Vagina (tissue), 2 donors: ENCODE results near the gene AKAP13. TPM values are rescaled to one million over a fixed set of nuclear protein-coding genes. Genes with fewer than 3 reads are reported as not detected.

ENCODE experiments used
- DNase-seq, 2 donors: peaks; one replicate each; pipeline ENCODE4 v3.0.0-alpha.2; 2017; ENCODE audit errors: extremely low spot score in 2 of 2
- H3K27ac ChIP-seq: fragments of 200-600 bp; sonication (generic); one replicate; pipeline ENCODE4 v1.5.1; 2019
- H3K27me3 ChIP-seq: fragments of 200-600 bp; sonication (generic); one replicate; pipeline ENCODE4 v1.5.1; 2019
- H3K36me3 ChIP-seq, 2 donors: fragments of 200-600 bp; sonication (generic); one replicate each; pipeline ENCODE4 v1.5.1; 2017 to 2019
- H3K4me1 ChIP-seq: fragments of 200-600 bp; sonication (generic); one replicate; pipeline ENCODE4 v1.5.1; 2019
- H3K4me3 ChIP-seq, 2 donors: fragments of 200-600 bp; sonication (generic); 1 replicate in 1 of 2; 2 replicates in 1 of 2; pipeline ENCODE4 v1.5.1; 2016 to 2019
- H3K9me3 ChIP-seq: fragments of 200-600 bp; sonication (generic); one replicate; pipeline ENCODE4 v1.5.1; 2019
- POLR2A ChIP-seq, 2 donors: fragments of 450-650 bp; IDR thresholded peaks; one replicate each; pipeline ENCODE4 v1.6.1; 2017; ENCODE audit warnings: antibody characterized with exemption in 2 of 2, mild to moderate bottlenecking in 2 of 2, moderate library complexity in 2 of 2
- POLR2AphosphoS5 ChIP-seq, 2 donors: sonication (generic); formaldehyde crosslinking; IDR thresholded peaks; one replicate each; pipeline ENCODE4 v1.9.0; 2017; ENCODE audit warnings: antibody characterized with exemption in 2 of 2, mild to moderate bottlenecking in 2 of 2, low read depth in 1 of 2; ENCODE audit not compliant: insufficient read depth in 1 of 2
- intact Hi-C: fragments of 100-400 bp; cut with DNase I; formaldehyde crosslinking; loops from one replicate; pipeline ENCODE4 v1.15.1; 2023
- total RNA-seq: library from RNA; depleted of rRNA; stranded (reverse); fragments of >200 nt; gene quantifications from one replicate; pipeline ENCODE4 v1.2.3, GENCODE V29; 2016
- TF ChIP-seq, protein P1 (sequence below), 3 experiments: fragments of 450-650 bp in 2 of 3; fragments of 200-600 bp in 1 of 3; sonication (generic) in 1 of 3; IDR thresholded peaks; one replicate each; pipeline ENCODE4 v1.5.1; 2017 to 2019; ENCODE audit warnings: antibody characterized with exemption in 3 of 3, mild to moderate bottlenecking in 2 of 3, moderate library complexity in 2 of 3

The AKAP13 gene
- total RNA-seq, 1 donor from 2014 or later = 177 TPM

DNA sequence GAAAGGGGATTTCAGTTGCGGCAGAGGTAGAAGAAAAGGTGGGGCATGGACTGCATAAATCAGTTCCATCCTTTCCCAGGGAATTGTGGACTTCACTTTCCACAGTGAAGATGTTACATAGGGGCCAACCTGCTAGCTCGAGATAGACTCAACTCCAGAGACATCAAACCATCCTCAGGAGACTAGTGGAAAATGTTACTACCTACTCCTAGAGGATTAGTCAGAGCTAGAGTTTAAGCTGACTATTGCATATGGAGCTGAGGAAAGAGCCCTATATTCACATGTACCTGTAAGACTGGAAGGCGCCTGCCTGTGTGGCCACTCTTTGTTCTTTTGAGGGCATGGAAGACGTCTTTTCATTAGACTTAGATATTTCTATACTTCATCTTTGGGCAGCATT lies 345.2 kb downstream of the AKAP13 start:
- peaks cover 46% of the 10 kb centered on the region for H3K4me1 ChIP-seq
- intact Hi-C loops = no loop called here

DNA sequence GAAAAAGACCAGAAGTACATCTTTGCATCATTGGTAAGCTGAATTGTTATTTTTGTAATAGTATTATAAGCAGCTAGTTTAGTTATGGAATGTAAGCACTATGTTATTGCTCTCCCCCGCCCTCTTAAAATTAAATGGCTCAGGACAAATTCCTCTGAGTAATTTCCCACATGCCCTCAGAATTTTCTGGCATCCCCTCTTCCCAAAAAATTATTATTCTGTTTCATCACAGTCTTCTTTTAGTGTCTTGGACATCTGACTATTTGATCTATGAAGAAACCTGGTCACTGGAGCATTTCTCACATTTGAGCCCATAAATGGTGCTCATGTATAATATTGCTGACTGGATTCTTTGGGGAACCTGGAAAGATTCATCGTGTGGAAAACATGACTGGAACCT lies 346.1 kb downstream of the AKAP13 start:
- no peak for DNase-seq
- no peak overlapping the region for H3K4me3 ChIP-seq
- peak; percentile 34 to 38 for TF ChIP-seq POLR2AphosphoS5 (IDR thresholded peaks at IDR 0.05; ENCODE audit: insufficient read depth in 1 of 2, low read depth in 1 of 2)
- TF ChIP-seq, protein P1, sequence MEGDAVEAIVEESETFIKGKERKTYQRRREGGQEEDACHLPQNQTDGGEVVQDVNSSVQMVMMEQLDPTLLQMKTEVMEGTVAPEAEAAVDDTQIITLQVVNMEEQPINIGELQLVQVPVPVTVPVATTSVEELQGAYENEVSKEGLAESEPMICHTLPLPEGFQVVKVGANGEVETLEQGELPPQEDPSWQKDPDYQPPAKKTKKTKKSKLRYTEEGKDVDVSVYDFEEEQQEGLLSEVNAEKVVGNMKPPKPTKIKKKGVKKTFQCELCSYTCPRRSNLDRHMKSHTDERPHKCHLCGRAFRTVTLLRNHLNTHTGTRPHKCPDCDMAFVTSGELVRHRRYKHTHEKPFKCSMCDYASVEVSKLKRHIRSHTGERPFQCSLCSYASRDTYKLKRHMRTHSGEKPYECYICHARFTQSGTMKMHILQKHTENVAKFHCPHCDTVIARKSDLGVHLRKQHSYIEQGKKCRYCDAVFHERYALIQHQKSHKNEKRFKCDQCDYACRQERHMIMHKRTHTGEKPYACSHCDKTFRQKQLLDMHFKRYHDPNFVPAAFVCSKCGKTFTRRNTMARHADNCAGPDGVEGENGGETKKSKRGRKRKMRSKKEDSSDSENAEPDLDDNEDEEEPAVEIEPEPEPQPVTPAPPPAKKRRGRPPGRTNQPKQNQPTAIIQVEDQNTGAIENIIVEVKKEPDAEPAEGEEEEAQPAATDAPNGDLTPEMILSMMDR (IDR thresholded peaks at IDR 0.05) = no peak
- H3K9me3 ChIP-seq = no peaks in the 10 kb centered on the region
- peak overlapping the region; percentile 77 for H3K27ac ChIP-seq
- peaks cover 46% of the 10 kb centered on the region for H3K4me1 ChIP-seq
- no peaks in the 10 kb centered on the region for H3K27me3 ChIP-seq
- intact Hi-C loops = no loop called here
- peaks cover 6 to 63% of the 10 kb centered on the region in 2 donors for H3K36me3 ChIP-seq

More for the DNA sequence above, 345.2 kb downstream of the AKAP13 start:
- no peak overlapping the region for H3K4me3 ChIP-seq
- peak overlapping the region; percentile 77 for H3K27ac ChIP-seq
- no peak for DNase-seq
- TF ChIP-seq, protein P1 (IDR thresholded peaks at IDR 0.05) = no peak
- TF ChIP-seq POLR2A (IDR thresholded peaks at IDR 0.05) = no peak
- TF ChIP-seq POLR2AphosphoS5 (IDR thresholded peaks at IDR 0.05; ENCODE audit: insufficient read depth in 1 of 2, low read depth in 1 of 2) = no peak
- no peaks in the 10 kb centered on the region for H3K27me3 ChIP-seq
- peaks cover 6 to 62% of the 10 kb centered on the region in 2 donors for H3K36me3 ChIP-seq
- H3K9me3 ChIP-seq = no peaks in the 10 kb centered on the region

DNA sequence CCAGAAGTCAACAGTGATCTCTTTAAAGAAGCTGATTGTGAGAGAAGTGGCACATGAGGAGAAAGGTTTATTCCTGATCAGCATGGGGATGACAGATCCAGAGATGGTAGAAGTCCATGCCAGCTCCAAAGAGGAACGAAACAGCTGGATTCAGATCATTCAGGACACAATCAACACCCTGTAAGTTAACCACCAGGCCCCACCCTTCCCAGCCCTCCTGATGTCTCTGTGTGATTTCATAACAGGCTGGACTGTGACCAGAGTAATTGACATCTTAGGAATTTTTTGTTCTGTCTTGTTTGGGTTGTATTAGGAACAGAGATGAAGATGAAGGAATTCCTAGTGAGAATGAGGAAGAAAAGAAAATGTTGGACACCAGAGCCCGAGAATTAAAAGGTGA lies 346.7 kb downstream of the AKAP13 start:
- Histone ChIP-seq H3K27ac (peak overlapping the region; percentile 77), H3K4me3 (no peak overlapping the region), H3K9me3 (no peaks in the 10 kb centered on the region), H3K36me3 (peaks cover 7 to 65% of the 10 kb centered on the region in 2 donors), H3K27me3 (no peaks in the 10 kb centered on the region), H3K4me1 (peaks cover 46% of the 10 kb centered on the region)
- intact Hi-C loops = no loop called here
- no peak for DNase-seq
- TF ChIP-seq POLR2AphosphoS5 (IDR thresholded peaks at IDR 0.05; ENCODE audit: insufficient read depth in 1 of 2, low read depth in 1 of 2) (no peak), POLR2A (IDR thresholded peaks at IDR 0.05) (no peak)
- TF ChIP-seq, protein P1 (IDR thresholded peaks at IDR 0.05) = no peak

- Histone ChIP-seq H3K4me3 (no peak overlapping the region), H3K36me3 (peaks cover 9 to 71% of the 10 kb centered on the region in 2 donors), H3K9me3 (peaks cover 9% of the 10 kb centered on the region), H3K27me3 (no peaks in the 10 kb centered on the region), H3K4me1 (peaks cover 28% of the 10 kb centered on the region), H3K27ac (peak overlapping the region; percentile 77)
- no peak for DNase-seq
- peak in 1 of 2 donors; percentile 23 for TF ChIP-seq POLR2AphosphoS5 (IDR thresholded peaks at IDR 0.05; ENCODE audit: insufficient read depth in 1 of 2, low read depth in 1 of 2)
- TF ChIP-seq, protein P1 (IDR thresholded peaks at IDR 0.05) = peak; percentile 50 to 70 (median 59)
- no peak for TF ChIP-seq POLR2A (IDR thresholded peaks at IDR 0.05)
- intact Hi-C loops = loop anchor here (5.0 kb wide), 1 partner anchor 102 kb away; no protein-coding TSS in a partner anchor
Observed at GRCh38 chr15:85730001-85730820, 349.8 kb downstream of the AKAP13 start.

- intact Hi-C loops = loop anchor here (5.0 kb wide), 1 partner anchor 99 kb away; no protein-coding TSS in a partner anchor
- Histone ChIP-seq H3K4me1 (no peaks in the 10 kb centered on the region), H3K27me3 (no peaks in the 10 kb centered on the region), H3K36me3 (peaks cover 3 to 74% of the 10 kb centered on the region in 2 donors), H3K27ac (no peak overlapping the region), H3K9me3 (peaks cover 9% of the 10 kb centered on the region), H3K4me3 (no peak overlapping the region)
- DNase-seq = no peak
- TF ChIP-seq, protein P1 (IDR thresholded peaks at IDR 0.05) = no peak
- TF ChIP-seq POLR2A (IDR thresholded peaks at IDR 0.05) (no peak), POLR2AphosphoS5 (IDR thresholded peaks at IDR 0.05; ENCODE audit: insufficient read depth in 1 of 2, low read depth in 1 of 2) (no peak)
Observed at GRCh38 chr15:85733416-85733815, 353.0 kb downstream of the AKAP13 start.
